Mucosa of rectum (tissue), 2 donors: Measurements from ENCODE around the gene PHACTR4.
"Not testable (repeated sequence)": the region's sequence is repeated elsewhere in the genome, so short reads cannot be mapped to it uniquely, and the experiment has no call there.

Experiments used
- H3K27ac ChIP-seq, 2 donors: one replicate each; pipeline ENCODE4 v1.7.0; 2013; ENCODE audit warnings: inconsistent platforms in 2 of 2, low read depth in 2 of 2, low read length in 2 of 2
- H3K27me3 ChIP-seq, 2 donors: one replicate each; pipeline ENCODE4 v1.7.0; 2013; ENCODE audit warnings: low read length in 2 of 2; ENCODE audit not compliant: control insufficient read depth in 2 of 2, insufficient read depth in 2 of 2
- H3K36me3 ChIP-seq, 2 donors: one replicate each; pipeline ENCODE4 v1.7.0; 2013; ENCODE audit warnings: low read length in 2 of 2; ENCODE audit not compliant: control insufficient read depth in 2 of 2, insufficient read depth in 2 of 2
- H3K4me1 ChIP-seq, 2 donors: one replicate each; pipeline ENCODE4 v1.7.0; 2013; ENCODE audit warnings: low read length in 2 of 2, mild to moderate bottlenecking in 1 of 2; ENCODE audit not compliant: control insufficient read depth in 2 of 2, insufficient read depth in 2 of 2
- H3K4me3 ChIP-seq, 2 donors: one replicate each; pipeline ENCODE4 v1.7.0; 2013; ENCODE audit warnings: low read length in 2 of 2
- H3K9ac ChIP-seq, 2 donors: one replicate each; pipeline ENCODE4 v1.7.0; 2013; ENCODE audit warnings: low read length in 2 of 2, low read depth in 1 of 2, mild to moderate bottlenecking in 1 of 2
- H3K9me3 ChIP-seq, 2 donors: one replicate each; pipeline ENCODE4 v1.7.0; 2013; ENCODE audit warnings: low read length in 2 of 2; ENCODE audit not compliant: control insufficient read depth in 2 of 2
- donor health status: healthy.
- donor health status: Normal muscosa, but diverticular disease.

PHACTR4 gene

DNA sequence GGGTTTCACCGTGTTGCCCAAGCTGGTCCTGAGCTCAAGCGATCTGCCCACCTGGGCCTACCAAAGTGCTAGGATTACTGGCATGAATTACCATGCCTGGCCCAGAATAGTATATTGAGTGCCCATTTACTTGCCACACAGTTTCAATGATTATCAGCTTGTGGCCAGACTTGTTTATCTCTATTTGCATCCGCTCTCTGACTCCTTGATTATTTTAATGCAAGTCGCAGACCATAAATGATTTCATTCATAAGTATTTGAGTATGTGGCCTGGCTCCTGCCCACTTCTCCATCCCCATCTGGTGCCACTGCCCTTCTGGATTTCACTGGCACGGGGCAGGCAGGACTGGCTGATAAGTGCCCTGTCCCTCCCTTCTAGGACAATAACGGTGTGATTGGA is 165.1 kb downstream of the PHACTR4 start:
- Histone ChIP-seq H3K9me3 (no peaks in the 10 kb centered on the region), H3K36me3 (peaks cover 21 to 40% of the 10 kb centered on the region in 2 donors), H3K4me3 (no peak overlapping the region), H3K27me3 (no peaks in the 10 kb centered on the region), H3K4me1 (peaks cover 4% of the 10 kb centered on the region in 2 donors), H3K9ac (no peak overlapping the region), H3K27ac (no peak overlapping the region)

DNA sequence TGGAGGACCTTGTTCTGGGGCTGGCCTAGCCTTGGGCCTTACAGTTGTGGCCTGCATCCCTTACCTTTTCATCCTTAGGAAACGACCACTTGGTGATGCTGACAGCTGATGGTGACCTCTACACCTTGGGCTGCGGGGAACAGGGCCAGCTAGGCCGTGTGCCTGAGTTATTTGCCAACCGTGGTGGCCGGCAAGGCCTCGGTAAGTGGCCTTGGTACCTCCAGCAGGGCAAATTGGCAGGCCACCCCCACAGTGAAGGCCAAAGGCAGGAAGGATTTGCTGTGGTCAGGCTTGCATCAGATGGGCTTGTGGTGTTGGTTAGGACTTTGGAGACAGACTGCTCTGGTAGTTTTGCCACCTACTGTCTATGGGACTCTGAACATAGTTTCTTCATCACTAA is 165.6 kb downstream of the PHACTR4 start:
- peaks cover 21 to 37% of the 10 kb centered on the region in 2 donors for H3K36me3 ChIP-seq
- no peaks in the 10 kb centered on the region for H3K27me3 ChIP-seq
- no peak overlapping the region for H3K4me3 ChIP-seq
- peaks cover 4% of the 10 kb centered on the region in 2 donors for H3K4me1 ChIP-seq
- H3K9ac ChIP-seq: no peak overlapping the region
- no peaks in the 10 kb centered on the region for H3K9me3 ChIP-seq
- no peak overlapping the region for H3K27ac ChIP-seq

DNA sequence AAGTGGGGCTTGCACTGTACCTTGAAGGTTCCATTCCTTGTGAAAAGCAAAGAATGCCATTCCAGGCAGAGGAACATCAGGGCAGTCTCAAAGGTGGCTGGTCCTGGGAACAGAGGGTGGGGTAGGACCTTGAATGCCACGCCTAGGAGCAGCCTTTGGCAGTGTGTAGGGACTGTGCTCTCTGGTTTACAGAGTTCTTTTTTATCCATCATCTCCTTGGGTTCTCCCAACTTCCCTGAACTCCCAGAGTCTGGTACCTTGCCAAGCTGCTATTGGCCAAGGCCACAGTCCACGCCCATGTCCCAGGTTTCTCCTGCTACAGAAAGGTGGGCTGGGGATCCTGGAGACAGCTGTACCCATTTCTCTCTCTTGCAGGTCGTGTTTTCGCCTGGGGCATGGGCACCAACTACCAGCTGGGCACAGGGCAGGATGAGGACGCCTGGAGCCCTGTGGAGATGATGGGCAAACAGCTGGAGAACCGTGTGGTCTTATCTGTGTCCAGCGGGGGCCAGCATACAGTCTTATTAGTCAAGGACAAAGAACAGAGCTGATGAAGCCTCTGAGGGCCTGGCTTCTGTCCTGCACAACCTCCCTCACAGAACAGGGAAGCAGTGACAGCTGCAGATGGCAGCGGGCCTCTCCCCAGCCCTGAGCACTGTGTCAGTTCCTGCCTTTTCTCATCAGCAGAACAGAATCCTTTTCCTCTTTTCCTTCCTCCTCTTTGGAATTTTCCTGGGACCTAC is 168.1 kb downstream of the PHACTR4 start:
- Histone ChIP-seq H3K27ac (no peak overlapping the region), H3K36me3 (peaks cover 16 to 27% of the 10 kb centered on the region in 2 donors), H3K9ac (no peak overlapping the region)

DNA sequence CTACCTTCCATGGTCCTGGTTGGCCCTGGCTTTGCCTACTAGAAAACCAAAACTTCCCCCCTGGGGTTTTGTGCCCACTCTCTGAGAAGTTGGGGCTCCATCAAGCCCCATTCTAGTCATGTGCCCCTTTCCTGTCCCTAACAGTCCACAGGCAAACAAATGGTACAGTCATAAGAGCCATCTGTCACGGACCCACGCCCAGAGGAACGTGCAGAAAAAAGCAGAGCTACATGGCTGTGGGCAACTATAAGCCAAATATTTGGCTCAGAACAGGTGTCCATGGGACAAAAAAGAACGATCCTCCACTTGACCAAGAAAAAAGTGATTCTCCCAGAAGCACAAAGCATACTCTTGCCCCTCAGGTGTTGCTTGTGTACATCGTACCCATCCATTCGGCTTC is 168.7 kb downstream of the PHACTR4 start:
- no peak overlapping the region for H3K27ac ChIP-seq
- H3K27me3 ChIP-seq: no peaks in the 10 kb centered on the region
- peaks cover 4% of the 10 kb centered on the region in 2 donors for H3K4me1 ChIP-seq
- H3K9me3 ChIP-seq: no peaks in the 10 kb centered on the region
- no peak overlapping the region for H3K9ac ChIP-seq
- peaks cover 16 to 27% of the 10 kb centered on the region in 2 donors for H3K36me3 ChIP-seq
- H3K4me3 ChIP-seq: no peak overlapping the region

More for the DNA sequence above, 168.1 kb downstream of the PHACTR4 start:
- no peak overlapping the region for H3K4me3 ChIP-seq
- H3K9me3 ChIP-seq: no peaks in the 10 kb centered on the region
- H3K4me1 ChIP-seq: peaks cover 4% of the 10 kb centered on the region in 2 donors
- H3K27me3 ChIP-seq: no peaks in the 10 kb centered on the region

DNA sequence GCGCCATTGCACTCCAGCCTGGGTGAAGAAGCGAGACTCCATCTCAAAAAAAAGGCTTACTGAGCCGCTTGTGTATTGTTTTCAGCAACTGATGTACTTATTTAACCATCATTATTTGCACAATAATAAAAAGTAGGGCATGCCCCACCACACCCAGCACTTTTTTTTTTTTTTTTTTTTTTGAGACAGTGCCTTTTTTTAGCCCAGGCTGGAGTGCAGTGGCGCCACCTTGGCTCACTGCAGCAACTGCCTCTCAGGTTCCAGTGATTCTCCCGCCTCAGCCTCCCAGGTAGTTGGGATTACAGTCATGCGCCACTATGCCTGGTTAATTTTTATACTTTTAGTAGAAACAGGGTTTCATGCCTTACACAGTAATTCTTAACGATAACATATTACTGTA is 171.1 kb downstream of the PHACTR4 start:
- Histone ChIP-seq H3K27ac (no peak overlapping the region), H3K9me3 (no peaks in the 10 kb centered on the region), H3K4me1 (peaks cover 4% of the 10 kb centered on the region in 2 donors), H3K4me3 (no peak overlapping the region), H3K27me3 (no peaks in the 10 kb centered on the region), H3K9ac (no peak overlapping the region), H3K36me3 (peaks cover 8 to 17% of the 10 kb centered on the region in 2 donors)

DNA sequence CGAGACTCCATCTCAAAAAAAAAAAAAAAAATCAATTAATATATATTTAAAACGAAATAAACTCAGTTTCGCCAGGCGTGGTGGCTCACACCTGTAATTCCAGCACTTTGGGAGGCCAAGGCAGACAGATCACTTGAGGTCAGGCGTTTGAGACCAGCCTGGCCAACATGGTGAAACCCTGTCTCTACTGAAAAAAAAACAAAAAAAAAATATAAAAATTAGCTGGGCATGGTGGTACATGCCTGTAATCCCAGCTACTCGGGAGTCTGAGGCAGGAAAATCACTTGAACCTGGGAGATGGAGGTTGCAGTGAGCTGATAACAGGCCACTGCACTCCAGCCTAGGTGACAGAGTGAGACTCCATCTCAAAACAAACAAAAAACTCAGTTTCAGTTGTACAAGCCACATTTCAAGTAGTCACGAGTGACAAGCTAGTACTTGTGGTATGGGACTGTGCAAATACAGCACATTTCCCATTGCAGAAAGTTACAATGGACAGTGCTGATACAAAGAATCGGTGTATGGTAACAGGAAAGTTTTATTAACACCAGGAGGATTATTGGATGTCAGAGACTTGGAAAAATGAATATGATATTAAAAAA is 172.0 kb downstream of the PHACTR4 start:
- H3K4me1 ChIP-seq, H3K9ac ChIP-seq, H3K27ac ChIP-seq, H3K36me3 ChIP-seq, H3K9me3 ChIP-seq, H3K27me3 ChIP-seq, H3K4me3 ChIP-seq: not testable (repeated sequence)

DNA sequence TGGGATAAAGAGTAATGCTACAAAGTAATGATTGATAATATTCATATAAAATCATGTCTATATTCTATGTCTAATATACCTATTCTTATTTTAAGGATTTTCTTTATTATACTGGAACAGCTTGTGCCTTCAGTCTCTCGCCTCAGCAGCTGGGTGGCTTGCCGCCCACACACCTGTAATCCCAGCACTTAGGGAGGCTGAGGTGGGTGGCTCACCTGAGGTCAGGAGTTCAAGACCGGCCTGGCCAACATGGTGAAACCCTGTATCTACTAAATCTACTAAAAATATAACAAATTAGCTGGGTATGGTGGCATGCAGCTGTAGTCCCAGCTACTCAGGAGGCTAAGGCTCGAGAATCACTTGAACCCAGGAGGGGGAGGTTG is 175.7 kb downstream of the PHACTR4 start:
- H3K27ac ChIP-seq: no peak overlapping the region
- H3K4me3 ChIP-seq: no peak overlapping the region

DNA sequence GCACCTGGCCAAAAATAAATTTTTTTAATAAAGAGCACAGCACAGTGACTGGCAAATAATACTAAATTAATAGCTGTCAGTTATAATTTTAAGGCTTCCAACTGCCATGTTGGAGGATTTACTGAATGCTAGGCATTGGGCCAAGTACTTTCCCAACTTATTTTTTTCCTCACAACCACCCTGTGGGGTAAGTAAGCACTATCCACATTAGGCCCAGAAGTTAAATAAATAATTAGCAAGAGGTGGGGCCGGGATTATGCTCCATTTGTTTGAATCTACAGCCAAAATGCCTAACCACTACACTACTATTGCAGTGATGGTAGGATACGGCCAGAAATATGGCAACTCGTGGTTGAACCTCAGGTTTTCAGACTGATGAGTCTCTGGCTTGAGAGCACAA is 178.8 kb downstream of the PHACTR4 start:
- H3K9me3 ChIP-seq: no peaks in the 10 kb centered on the region

More for the DNA sequence above, 175.7 kb downstream of the PHACTR4 start:
- Histone ChIP-seq H3K9ac (no peak overlapping the region), H3K36me3 (no peaks in the 10 kb centered on the region), H3K4me1 (no peaks in the 10 kb centered on the region), H3K9me3 (no peaks in the 10 kb centered on the region), H3K27me3 (no peaks in the 10 kb centered on the region)

More for the DNA sequence above, 178.8 kb downstream of the PHACTR4 start:
- H3K27me3 ChIP-seq: no peaks in the 10 kb centered on the region
- H3K4me1 ChIP-seq: peaks cover 2% of the 10 kb centered on the region in 2 donors
- H3K4me3 ChIP-seq: no peak overlapping the region
- no peaks in the 10 kb centered on the region for H3K36me3 ChIP-seq
- H3K27ac ChIP-seq: no peak overlapping the region
- H3K9ac ChIP-seq: no peak overlapping the region
